HEK293 (cell line): ENCODE data around the gene COX20.

Experiments used
- CTCF ChIA-PET: fragments of 350-600 bp; formaldehyde crosslinking; extraction: SDS; loops from one replicate; lab custom pipeline; 2021; ENCODE audit warnings: antibody characterized with exemption; lab: Yijun Ruan, JAX
- POLR2A ChIA-PET: fragments of 300-600 bp; formaldehyde crosslinking; extraction: SDS; loops from one replicate; lab custom pipeline; 2020; ENCODE audit warnings: antibody characterized with exemption, inconsistent platforms; lab: Yijun Ruan, JAX
- H3K27ac ChIP-seq: fragments of 200-500 bp; sonication (Bioruptor generic); 2 replicates; pipeline ENCODE4 v1.5.1; 2014; ENCODE audit warnings: low read depth, low read length, control low read depth, inconsistent platforms; ENCODE audit errors: extremely low read depth
- H3K36me3 ChIP-seq, 2 experiments: fragments of 200-500 bp in 1 of 2; sonication (Bioruptor generic) in 1 of 2; 1 replicate in 1 of 2; 2 replicates in 1 of 2; pipeline ENCODE4 v1.5.1; 2014 to 2017; ENCODE audit warnings: inconsistent platforms in 2 of 2, low read length in 2 of 2; ENCODE audit not compliant: control insufficient read depth in 2 of 2, insufficient read depth in 1 of 2
- H3K4me1 ChIP-seq: fragments of 200-500 bp; sonication (Bioruptor generic); 2 replicates; pipeline ENCODE4 v1.5.1; 2014; ENCODE audit warnings: mild to moderate bottlenecking, low read length, inconsistent platforms; ENCODE audit not compliant: control insufficient read depth, insufficient read depth
- H3K4me3 ChIP-seq: 2 replicates; pipeline ENCODE4 v1.5.1; 2011; ENCODE audit warnings: low read depth, mild to moderate bottlenecking, control low read depth, low read length, moderate library complexity
- H3K9me3 ChIP-seq: fragments of 200-500 bp; sonication (Bioruptor generic); 2 replicates; pipeline ENCODE4 v1.5.1; 2014; ENCODE audit warnings: low read depth, low read length, inconsistent platforms; ENCODE audit not compliant: control insufficient read depth, insufficient read depth
- BCL11B ChIP-seq: fragments of 450-650 bp; formaldehyde crosslinking; IDR thresholded peaks from 2 replicates; pipeline ENCODE4 v1.5.1; 2016; ENCODE audit warnings: low read depth, missing biosample characterization, missing genetic modification characterization
- EGR2 ChIP-seq: fragments of 450-650 bp; formaldehyde crosslinking; IDR thresholded peaks from 2 replicates; pipeline ENCODE4 v1.5.1; 2016; ENCODE audit warnings: low read depth, missing biosample characterization, missing genetic modification characterization
- ELK4 ChIP-seq: IDR thresholded peaks from 2 replicates; pipeline ENCODE4 v1.6.1; 2011; ENCODE audit warnings: mild to moderate bottlenecking, low read depth, low read length, borderline replicate concordance
- KLF1 ChIP-seq: fragments of 450-650 bp; formaldehyde crosslinking; IDR thresholded peaks from 2 replicates; pipeline ENCODE4 v1.5.1; 2016; ENCODE audit warnings: missing biosample characterization, missing genetic modification characterization
- MEIS1 ChIP-seq: sonication (generic); formaldehyde crosslinking; IDR thresholded peaks from 2 replicates; pipeline ENCODE4 v1.8.1; 2022; ENCODE audit warnings: missing genetic modification reagents, mild to moderate bottlenecking, borderline replicate concordance
- PRDM6 ChIP-seq: fragments of 450-650 bp; formaldehyde crosslinking; IDR thresholded peaks from 2 replicates; pipeline ENCODE4 v1.5.1; 2017; ENCODE audit warnings: missing biosample characterization, missing genetic modification characterization
- REPIN1 ChIP-seq: fragments of 450-650 bp; formaldehyde crosslinking; IDR thresholded peaks from 2 replicates; pipeline ENCODE4 v1.5.1; 2017; ENCODE audit warnings: missing biosample characterization, missing genetic modification characterization, low read depth
- SP3 ChIP-seq: fragments of 450-650 bp; formaldehyde crosslinking; IDR thresholded peaks from 2 replicates; pipeline ENCODE4 v1.5.1; 2016; ENCODE audit warnings: missing biosample characterization, missing genetic modification characterization
- ZBTB26 ChIP-seq: fragments of 450-650 bp; formaldehyde crosslinking; optimal IDR thresholded peaks from 2 replicates; pipeline ENCODE3; 2016; ENCODE audit warnings: missing biosample characterization, mild to moderate bottlenecking, missing genetic modification characterization
- ZBTB48 ChIP-seq: fragments of 450-650 bp; formaldehyde crosslinking; IDR thresholded peaks from 2 replicates; pipeline ENCODE4 v1.5.1; 2016; ENCODE audit warnings: missing biosample characterization, missing genetic modification characterization
- ZEB2 ChIP-seq: fragments of 450-650 bp; formaldehyde crosslinking; IDR thresholded peaks from 2 replicates; pipeline ENCODE4 v1.5.1; 2016; ENCODE audit warnings: missing biosample characterization, missing genetic modification characterization
- ZFHX2 ChIP-seq: fragments of 450-650 bp; formaldehyde crosslinking; conservative IDR thresholded peaks from 2 replicates; pipeline ENCODE4 v1.5.1; 2016; ENCODE audit warnings: missing biosample characterization, missing genetic modification characterization
- ZFP69B ChIP-seq: fragments of 450-650 bp; formaldehyde crosslinking; IDR thresholded peaks from 2 replicates; pipeline ENCODE4 v1.5.1; 2016; ENCODE audit warnings: missing biosample characterization, missing genetic modification characterization
- ZNF133 ChIP-seq: fragments of 450-650 bp; formaldehyde crosslinking; IDR thresholded peaks from 2 replicates; pipeline ENCODE4 v1.5.1; 2016; ENCODE audit warnings: missing biosample characterization, missing genetic modification characterization
- ZNF341 ChIP-seq: fragments of 450-650 bp; formaldehyde crosslinking; IDR thresholded peaks from 2 replicates; pipeline ENCODE4; 2016; ENCODE audit warnings: low read depth, missing biosample characterization, missing genetic modification characterization
- ZNF362 ChIP-seq: fragments of 450-650 bp; formaldehyde crosslinking; IDR thresholded peaks from 2 replicates; pipeline ENCODE4 v1.5.1; 2016; ENCODE audit warnings: missing biosample characterization, missing genetic modification characterization
- ZNF37A ChIP-seq: fragments of 450-650 bp; IDR thresholded peaks from 2 replicates; pipeline ENCODE4 v1.5.1; 2018; ENCODE audit warnings: missing biosample characterization, missing genetic modification characterization
- ZNF707 ChIP-seq: fragments of 450-650 bp; formaldehyde crosslinking; IDR thresholded peaks from 2 replicates; pipeline ENCODE4 v1.5.1; 2016; ENCODE audit warnings: missing biosample characterization, missing genetic modification characterization
- ZNF747 ChIP-seq: fragments of 450-650 bp; formaldehyde crosslinking; IDR thresholded peaks from 2 replicates; pipeline ENCODE4 v1.5.1; 2016; ENCODE audit warnings: missing biosample characterization, missing genetic modification characterization
- ZSCAN23 ChIP-seq: fragments of 450-650 bp; formaldehyde crosslinking; IDR thresholded peaks from 2 replicates; pipeline ENCODE4 v1.5.1; 2016; ENCODE audit warnings: missing biosample characterization, missing genetic modification characterization

The COX20 gene

GRCh38 chr1:244868484-244869363, 33.3 kb downstream of the COX20 start:
- POLR2A ChIA-PET: interaction anchor here (0.9 kb wide), 1 partner anchor 67 kb away, joined by 3 read pairs; no protein-coding TSS in a partner anchor
- TF ChIP-seq EGR2 (tag by site-specific recombination) (peak; percentile 79), PRDM6 (tag by site-specific recombination) (no peak), ZFP69B (tag by site-specific recombination) (no peak), ZNF37A (tag by site-specific recombination) (no peak), ZNF133 (tag by site-specific recombination) (peak; percentile 45; the same call in 1 of the 2 replicates), MEIS1 (CRISPR knock-in tag) (no peak), ELK4 (no peak), ZSCAN23 (tag by site-specific recombination) (no peak), ZNF362 (tag by site-specific recombination) (peak; percentile 81), ZNF707 (tag by site-specific recombination) (no peak), REPIN1 (tag by site-specific recombination) (no peak), ZFHX2 (tag by site-specific recombination) (peak; percentile 57; the same call in 1 of the 2 replicates), ZBTB26 (tag by site-specific recombination) (no peak), ZBTB48 (tag by site-specific recombination) (no peak), ZEB2 (tag by site-specific recombination) (no peak), ZNF747 (tag by site-specific recombination) (no peak)
- Histone ChIP-seq H3K4me1 (peaks cover 5% of the 10 kb centered on the region; the same call in 1 of the 2 replicates), H3K9me3 (no peaks in the 10 kb centered on the region), H3K36me3 (peaks cover 0 to under 1% of the 10 kb centered on the region in 2 experiments; a peak in 1 of 3 replicates), H3K4me3 (no peak overlapping the region), H3K27ac (no peak overlapping the region)
- CTCF ChIA-PET: no interaction called here

GRCh38 chr1:244869364-244869827, 33.9 kb downstream of the COX20 start:
- H3K4me3 ChIP-seq: no peak overlapping the region
- H3K36me3 ChIP-seq: no peaks in the 10 kb centered on the region
- no peaks in the 10 kb centered on the region for H3K9me3 ChIP-seq
- H3K4me1 ChIP-seq: peaks cover 5% of the 10 kb centered on the region; the same call in 1 of the 2 replicates
- no peak overlapping the region for H3K27ac ChIP-seq
- POLR2A ChIA-PET: interaction anchor here (0.9 kb wide), 1 partner anchor 67 kb away, joined by 3 read pairs; no protein-coding TSS in a partner anchor
- CTCF ChIA-PET: no interaction called here
- peak; percentile 22; the same call in 1 of the 2 replicates for TF ChIP-seq ZNF341 (tag by site-specific recombination)
- peak; percentile 77 for TF ChIP-seq KLF1 (tag by site-specific recombination)
- TF ChIP-seq SP3: no peak
- TF ChIP-seq ZBTB26 (tag by site-specific recombination): peak; percentile 12
- TF ChIP-seq BCL11B: no peak
- TF ChIP-seq, all 188 proteins: peak for 3
